T-helper 2 cell (primary cell): ENCODE results near the gene SLIT3.
A peak's percentile ranks its signal among the peaks of the same experiment; 100 is the strongest.

Source experiments
- DNase-seq, 5 experiments: peaks; one replicate each; pipeline versions ENCODE4 v3.0.0 to v3.0.0-alpha.2; 2012 to 2022

SLIT3 gene

DNA sequence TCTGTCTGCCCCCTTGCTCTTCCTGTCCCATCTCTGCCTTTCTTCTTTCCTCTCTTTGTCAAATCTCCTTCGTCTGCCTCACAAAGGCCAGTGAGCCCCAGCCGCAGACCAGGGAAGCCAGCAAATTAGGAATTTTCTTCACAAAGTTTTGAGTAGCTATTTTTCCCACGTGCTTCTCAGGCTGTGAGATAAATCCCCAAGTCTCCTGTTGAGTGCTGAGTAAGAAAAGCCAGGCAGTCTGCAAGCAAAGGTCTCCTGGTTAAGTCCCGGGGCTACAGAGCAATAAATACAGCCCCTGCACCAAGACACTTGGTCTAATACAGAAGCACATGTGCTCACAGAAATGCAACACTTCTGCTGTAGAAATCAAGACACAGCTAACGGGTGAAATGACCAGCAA, 284.9 kb downstream of the SLIT3 start:
- no peak for DNase-seq

DNA sequence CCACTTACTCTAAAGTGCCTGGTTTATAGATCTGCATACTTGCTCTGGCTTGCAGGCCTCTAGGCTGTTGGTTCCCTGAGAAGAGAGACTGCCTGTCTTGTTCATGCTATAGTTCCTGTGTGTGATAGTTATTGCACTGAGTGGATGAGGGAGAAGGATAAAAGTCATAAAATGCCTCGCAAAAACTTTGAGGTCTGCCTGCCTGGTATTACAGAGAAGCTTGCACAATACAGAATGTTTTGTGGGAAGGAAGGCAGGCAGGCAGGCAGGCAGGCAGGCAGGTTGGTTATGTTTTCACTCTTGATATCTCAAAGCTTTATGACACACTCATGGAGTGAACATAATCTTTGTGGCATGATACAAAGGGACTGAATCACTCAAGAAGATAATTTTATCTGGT, 287.1 kb downstream of the SLIT3 start:
- no peak for DNase-seq

DNA sequence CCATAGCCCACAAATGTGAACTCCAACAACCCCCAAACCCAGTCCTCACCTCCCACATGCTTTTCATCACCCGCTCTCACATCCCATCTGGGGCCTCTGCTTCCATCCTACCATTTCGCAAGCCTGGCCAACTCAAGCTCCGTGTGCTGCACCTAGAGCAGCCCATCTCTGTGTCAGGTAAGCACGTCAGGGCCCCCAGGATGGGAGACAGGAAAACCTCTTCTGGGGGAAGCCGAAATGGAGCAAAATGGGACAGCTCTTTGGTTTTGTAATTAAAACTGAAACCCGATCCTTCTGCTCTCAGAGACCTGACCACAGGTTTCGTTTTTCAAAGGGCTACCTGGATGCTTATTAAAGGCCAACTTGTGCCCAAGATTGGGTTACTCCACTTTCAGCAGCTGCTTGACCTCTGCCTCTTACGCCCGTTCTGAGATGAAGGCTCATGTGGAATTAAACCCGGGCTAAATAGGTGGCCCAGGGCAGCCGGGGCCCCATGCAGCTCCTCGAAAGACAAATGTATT, 287.7 kb downstream of the SLIT3 start:
- no peak for DNase-seq

DNA sequence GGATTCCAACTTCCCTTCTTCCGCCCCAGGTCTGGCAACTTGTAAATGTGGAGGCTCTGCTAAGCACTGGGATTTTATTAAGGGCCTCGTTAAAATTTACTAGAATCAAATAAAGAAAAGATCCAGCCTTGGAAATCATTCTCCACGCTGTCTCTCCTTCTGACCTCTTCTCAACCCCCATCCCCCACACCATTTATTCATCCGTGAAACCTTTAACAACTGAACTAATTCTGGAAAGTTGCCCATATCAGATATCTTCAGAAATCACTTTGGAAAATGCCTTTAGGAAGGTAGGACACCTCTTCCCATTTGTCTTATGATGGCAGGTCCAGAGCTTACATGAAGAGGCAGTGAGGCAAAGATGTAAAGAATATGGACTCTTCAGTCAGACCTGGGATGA, 288.5 kb downstream of the SLIT3 start:
- DNase-seq = no peak

DNA sequence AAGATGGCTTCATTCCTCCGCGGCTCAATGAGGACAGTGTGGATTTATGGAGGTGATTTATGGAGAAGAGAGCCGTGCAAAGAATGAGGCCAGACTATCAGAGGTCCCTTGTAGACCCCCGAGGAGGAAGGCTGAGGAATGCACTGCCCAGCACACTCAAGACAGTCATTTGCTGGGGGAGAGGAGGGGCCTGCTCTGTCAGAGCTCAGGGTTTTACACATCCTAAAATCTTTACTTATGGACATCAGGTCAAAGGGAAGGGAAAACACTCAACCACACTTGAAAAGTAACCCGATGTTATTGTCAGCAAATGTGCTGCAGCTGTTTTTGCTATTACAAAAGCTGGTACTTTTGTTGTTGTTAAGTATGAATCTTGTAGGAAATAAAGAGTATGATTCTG, 289.5 kb downstream of the SLIT3 start:
- no peak for DNase-seq

DNA sequence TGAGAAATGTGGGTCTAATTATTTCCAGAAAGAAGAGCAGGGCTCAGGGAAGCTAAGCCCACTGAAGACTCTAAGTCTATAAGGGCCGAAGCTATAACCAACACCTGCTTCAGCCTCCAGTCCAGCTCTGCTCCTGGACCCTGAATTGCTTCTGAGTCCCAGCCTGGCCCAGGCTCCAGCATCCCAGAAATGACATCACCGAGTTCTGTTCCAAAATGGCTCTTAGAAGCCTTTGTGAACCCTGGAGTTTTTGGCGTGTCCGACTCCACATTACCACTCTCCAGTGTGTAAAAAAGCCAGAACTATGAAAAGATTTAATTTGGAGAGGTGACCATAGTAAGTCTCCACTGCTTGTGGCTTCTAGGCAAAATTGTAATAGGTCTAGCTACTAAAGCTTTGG, 289.9 kb downstream of the SLIT3 start:
- no peak for DNase-seq

DNA sequence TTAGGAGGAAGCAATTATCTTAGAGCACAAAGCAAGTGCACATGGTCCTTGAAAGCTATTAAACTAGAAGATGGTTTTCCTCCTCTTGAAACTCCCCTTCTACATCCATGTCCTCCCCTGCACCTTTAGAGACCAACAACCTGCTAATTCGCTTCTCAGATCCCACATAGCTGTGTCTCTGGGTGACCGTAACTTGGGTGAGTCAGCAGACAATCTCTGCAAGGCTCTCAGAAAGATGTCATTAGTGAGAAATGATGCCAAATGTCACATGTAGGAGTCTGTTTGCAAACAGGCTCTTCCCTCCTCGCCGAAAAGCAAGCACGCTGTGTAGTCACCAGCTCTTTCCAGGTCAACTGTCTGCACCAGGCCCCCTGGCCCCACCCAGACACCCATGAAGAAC, 291.8 kb downstream of the SLIT3 start:
- DNase-seq = no peak

DNA sequence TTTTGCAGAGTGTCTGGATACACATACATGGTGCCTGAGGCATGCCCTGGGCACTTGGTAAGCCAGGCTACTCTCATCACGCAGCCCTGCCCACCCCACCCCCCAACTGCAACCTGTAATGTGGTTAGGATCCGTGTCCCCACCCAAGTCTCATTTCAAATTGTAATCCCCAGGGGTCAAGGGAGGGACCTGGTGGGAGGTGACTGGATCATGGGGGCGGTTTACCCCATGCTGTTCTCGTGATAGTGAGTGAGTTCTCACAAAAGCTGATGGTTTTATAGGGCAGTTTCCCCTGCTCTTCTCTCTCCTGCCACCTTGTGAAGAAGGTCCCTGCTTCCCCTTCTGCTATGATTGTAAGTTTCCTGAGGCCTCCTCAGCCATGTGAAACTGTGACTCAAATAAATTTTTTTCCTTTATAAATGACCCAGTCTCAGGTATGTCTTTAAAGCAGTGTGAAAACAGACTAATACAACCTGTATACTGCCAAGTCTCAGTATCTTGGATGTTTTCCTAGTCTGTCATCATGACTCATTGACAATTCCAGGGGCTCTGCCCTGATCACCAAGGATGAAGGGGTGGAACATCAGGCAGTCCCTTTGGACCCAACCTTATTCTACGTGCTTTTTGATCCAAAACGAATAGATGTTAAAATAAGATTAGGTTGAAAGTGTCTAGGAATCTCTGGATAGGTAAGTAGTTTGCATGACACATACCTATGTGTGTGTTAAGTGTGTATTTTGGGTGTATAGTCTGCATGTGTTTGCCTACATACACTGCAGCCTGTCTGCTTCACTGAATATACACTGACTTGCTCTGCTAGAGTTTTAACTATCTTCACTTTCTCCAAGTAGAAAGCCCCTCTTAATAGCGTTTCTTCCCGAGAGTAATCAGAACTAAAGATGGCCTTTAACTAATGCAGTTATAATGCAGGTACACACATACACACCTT, 293.8 kb downstream of the SLIT3 start:
- DNase-seq = no peak

DNA sequence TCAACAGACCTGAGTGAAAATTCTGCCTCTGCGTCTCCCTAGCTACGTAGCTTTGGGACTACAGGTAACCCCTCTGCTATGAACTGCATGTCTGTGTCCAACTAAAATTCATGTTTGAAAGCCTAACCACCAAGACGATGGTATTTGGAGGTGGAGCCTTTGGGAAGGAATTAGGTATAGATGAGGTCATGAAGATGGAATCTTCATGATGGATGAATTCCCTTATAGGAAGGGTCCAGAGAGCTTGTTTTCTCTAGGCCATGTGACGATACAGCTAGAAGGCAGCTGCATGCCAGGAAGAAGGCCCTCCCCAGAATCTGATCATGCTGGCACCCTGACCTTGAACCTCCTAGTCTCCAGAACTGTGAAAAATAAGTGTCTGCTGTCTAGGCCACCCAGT, 296.4 kb downstream of the SLIT3 start:
- no peak for DNase-seq

DNA sequence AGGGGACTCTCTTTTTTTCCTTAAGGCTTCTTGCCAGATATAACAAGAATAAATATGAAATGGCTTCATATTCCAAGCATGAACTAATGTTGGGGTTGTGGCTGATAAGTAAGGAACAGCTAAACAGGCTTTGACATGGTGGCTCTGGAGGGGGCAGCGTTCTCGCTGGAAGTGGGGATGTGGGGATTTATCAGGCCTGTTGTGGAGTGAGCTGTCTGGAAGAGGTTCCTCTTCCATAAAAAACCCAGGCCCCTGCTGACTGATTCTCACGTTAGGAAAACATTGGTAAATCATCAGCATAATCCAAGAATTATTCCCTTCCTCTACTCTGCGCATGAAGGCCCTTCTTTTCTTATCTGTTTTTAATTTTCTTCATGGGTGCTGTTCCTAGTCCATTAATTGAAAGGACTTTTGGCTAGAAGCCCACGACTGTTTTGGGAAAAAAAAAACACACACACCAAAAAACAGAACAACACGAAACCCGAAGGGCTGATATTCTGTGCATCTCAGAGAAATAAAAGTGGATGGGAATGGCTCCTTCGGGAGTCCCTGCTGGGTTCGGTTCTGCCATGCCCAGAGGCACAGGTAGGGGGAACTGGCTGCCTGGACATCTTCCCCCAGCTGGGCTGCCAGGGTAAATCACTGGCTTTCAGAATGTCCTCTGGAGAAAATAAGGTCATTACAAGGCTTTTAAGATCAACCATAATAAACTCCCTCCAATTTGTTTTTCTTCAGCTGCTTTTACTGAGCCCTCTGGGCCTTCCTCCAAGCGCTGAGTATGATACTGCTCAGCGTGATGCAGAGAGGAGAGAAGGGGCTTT, 297.0 kb downstream of the SLIT3 start:
- DNase-seq = no peak

DNA sequence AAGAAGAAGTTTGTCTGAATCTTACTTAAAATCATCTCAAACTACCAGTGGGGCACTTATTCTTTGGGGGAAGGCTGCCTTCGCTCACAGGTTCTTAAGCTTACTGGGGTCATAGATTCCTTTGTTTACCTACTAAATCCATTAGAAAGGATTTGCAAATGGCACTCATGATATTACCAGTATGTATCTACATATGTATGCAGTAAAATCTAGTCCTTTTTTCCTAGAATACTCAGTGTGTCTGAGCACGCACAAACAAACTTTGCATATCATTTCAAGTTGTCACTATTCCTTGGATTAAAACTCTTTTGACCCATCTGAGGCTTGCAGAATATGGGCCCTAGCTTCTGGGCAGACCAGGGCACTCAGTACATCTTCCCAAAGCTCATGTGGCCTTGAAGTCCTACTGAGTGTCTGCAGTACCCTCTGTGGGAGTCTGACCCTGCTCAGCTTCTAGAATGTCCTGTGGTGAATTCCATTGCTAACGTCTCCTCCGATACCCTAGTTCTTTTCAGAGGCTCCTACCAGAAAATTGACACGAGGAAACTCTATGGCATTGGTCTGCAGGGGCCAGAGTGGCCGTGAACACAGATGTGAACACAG, 297.9 kb downstream of the SLIT3 start:
- no peak for DNase-seq

DNA sequence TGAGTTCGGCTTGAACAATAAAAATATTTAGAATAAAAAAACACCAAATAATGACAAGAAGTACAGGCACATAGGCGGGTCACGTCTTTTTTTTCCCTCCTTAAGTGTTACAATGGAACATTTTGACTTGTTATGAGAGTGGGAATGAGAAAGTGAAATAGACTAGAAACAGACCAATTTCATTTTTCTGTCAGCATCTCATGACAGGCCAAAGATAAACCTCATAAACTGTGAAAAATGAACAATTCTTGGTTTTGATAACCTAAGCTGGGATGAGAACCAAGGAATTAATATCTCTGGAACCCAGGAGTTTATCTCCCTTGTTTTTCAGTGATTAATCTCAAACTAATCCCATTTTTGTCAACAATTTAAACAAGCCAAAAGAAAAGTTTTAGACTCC, 299.5 kb downstream of the SLIT3 start:
- DNase-seq = no peak

DNA sequence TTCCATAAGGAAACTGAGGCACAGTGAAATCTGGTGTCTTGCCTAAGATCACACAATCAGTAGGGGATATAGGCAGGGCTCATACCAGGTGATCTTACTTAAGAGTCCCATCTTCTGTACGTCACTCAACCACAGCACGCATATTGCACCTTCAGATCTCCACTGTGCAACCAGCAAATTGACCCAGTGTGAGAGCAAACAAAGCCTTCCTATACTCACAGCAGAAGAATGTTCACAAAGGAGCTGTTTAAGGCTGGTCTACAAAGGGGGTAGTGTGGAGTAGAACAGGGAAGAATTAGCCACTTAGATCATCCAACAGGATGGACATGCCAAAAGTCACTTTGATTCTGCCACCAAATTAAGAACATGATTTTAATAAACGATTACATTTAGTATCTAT, 305.9 kb downstream of the SLIT3 start:
- no peak for DNase-seq

DNA sequence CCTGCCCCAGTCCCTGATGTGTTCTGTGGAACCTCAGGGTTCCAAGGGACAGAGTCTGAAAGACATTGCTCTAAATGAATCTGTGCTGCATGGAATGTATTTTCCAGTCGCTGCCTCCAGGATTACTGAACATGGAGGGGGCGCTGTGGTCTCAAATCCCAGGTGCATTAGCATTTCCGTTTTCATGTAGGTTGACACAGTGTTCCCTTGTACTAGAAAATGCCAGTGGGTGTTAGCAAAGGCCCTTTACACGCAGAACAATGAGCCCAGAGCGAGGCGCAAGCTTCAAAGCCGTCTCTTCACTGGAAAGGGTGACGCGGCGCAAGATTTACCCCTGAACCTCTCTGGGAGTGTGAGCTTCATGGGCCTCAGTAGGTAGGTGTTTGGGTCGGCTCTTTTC, 308.3 kb downstream of the SLIT3 start:
- DNase-seq = no peak

DNA sequence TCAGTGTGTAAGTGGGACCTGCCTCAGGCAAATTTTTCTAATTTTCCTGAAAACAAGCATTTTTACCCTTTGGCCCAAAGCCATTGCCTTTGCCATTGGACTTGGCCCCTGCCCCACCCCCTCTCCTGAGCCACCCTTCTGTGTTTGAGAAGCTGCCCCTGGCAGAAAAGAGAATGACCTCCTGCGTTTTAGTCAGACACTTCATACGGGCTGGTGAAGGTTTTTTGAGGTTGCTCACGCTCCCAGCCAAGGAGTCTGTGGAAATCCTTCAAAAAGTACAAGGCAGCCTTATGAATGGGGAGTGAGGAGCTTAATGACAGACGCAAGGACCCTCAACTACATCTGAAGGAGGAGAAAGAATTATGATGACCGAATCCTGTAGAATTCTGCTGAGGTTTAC, 308.9 kb downstream of the SLIT3 start:
- DNase-seq = no peak

DNA sequence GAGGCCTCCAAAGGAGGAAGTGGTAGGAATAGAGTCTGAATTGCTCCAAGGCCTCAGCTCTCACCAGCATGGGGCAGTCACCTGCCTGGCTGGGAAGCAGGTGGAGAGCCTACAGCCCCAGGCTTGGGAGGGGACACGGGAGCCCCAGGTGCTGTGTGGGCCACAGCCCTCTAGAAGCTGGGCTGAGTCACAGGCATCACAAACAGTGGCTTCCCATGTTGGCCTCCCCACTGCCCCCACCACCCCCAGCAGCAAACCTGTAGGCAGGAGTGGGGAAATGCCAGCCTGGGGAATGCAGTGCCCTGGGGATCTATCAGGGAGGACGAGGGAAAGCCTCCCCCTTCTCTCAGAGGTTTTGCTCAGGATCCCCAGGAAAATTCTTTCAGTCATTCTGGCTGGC, 309.6 kb downstream of the SLIT3 start:
- no peak for DNase-seq

DNA sequence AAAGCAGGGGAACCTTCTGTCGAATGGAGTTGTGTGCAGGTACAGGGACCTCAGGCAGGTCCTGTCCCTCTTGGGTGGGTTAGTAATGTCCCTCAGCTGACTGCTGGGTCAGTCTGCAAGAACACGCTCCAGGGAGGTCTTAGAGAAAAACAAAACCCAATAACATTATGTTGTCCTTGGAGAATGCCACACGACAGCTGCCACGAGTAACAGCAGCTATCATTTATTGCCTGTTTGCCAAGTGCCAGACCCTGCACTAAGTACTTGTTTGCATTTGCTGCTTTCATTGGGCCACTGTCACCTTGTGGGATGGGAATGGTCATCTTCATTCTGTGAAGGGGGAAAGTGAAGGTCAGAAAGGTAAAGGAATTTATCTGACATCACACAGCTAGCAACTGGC, 310.3 kb downstream of the SLIT3 start:
- no peak for DNase-seq

DNA sequence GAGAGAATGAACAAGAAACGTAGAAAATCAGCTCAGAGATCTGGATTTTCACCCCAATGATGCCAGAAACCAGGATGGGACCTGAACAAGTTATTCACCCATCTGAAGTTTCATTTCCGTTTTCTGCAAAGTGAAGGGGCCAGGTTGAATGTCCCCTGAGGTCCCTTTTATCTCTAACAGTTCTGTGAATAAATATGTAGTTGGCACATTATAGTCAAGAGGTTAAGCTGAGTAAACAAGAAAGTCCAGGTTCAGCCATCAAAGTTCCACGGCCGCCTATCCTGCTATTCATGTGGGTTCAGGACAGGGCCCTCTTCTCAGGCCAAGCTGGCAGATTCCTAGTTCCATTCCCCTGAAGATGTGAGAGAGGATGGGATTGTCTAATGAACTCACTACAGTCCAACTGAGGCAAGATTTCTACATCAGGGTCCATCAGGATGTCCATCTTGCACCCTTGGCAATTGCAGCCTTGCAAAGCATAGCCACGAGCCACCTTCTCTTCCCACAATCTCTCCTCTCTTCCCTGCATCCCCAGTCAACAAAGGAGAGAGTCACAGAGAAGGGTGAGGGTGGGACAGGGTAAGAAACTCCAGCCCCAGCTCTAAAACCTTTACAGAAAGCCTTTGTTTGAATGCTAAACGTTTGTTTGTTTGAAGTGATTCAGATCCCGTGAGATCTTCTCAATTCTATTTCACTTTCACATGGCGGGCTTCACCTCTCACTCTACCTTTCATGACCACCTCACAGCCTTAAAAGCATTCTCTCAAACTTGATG, 311.0 kb downstream of the SLIT3 start:
- no peak for DNase-seq

DNA sequence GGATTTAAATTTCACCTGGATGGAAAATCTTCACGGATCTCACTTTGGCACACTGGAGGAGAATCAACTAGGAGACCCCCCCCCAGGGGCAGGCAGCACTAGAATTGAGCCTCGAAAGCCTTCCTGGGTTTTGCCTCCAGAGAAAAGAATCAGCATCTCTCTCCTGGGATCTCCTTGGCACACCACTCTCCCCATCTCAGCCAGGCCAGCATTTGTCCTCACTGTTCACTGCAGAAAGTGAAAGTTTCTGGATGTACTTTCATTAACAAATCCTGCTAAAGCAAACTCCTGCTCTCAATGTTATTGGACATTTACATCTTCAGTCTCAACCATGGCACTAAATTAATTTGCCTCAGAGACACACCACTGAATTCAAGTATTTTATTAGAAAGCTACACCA, 312.2 kb downstream of the SLIT3 start:
- no peak for DNase-seq

DNA sequence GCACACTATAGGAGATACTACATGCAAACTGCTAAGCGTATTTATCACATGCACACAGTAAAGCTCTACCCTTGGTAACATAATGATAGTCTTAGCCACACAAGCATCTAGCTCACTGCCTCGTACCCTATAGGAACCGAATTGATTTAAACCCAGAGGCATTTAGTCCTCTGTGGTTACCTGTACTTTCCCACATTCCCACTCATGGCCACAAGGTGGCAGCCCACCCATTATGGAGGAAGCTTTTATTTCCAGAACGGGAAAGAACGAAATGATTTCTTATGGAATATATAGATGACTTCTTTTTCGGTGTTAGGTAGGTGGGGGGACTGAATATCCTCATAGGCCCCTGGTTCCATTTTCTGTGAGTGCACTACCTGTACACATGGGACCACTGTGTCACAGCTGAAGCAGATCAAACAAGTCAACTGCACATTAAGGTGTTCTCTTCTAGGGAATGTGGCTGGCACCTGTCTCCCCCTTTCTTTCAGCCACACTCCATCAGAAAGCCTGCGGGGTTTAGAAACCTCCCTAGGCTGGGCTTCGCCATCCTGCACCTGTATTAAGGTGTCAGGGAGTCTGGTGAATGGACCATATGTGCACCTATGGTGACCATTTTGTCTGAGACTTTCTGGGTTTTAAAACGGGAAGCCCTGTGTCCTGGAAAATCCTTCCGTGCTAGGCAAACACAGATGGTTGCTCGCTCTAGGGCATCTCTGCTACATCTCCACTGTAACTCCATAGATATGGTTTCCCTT, 313.2 kb downstream of the SLIT3 start:
- peak in 3 of 5 experiments; percentile 17 to 41 (median 22) for DNase-seq

DNA sequence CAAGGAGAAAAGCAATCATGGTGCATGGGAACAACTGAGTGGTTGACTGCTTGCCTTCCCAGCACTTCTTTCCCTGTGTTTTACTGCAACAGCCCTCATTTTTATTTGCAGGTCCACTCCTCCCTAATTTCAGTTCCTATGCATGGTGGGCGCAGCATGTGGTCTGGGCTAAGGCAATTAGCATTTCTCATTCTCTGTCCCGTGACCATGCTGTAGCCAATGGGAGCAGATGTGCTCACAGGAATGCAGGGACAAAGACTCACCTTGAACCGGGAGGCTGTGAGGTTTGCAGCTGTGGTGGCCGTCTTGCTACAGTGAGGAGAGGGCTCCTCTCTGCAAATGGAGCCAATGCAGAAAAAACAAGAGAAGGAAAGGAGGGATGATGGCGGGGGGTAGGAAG, 315.5 kb downstream of the SLIT3 start:
- no peak for DNase-seq
